IMR-90 (cell line): Measurements from ENCODE around the gene NPPB. TPM values are rescaled to one million over a fixed set of nuclear protein-coding genes. Genes with fewer than 3 reads are reported as not detected.

Experiments used
- ATAC-seq: fragments of 200-7000 bp; cut with Tn5 transposase; 2 replicates; pipeline ENCODE4 v1.9.1; 2020; ENCODE audit warnings: low read depth, mild to moderate bottlenecking, moderate library complexity
- BruUV-seq: library from RNA; stranded (reverse); fragments of 400-500 nt; replicated peaks from 2 replicates; lab custom pipeline; 2021; lab: Mats Ljungman, UMichigan
- CTCF ChIA-PET: fragments of 300-600 bp; formaldehyde crosslinking; extraction: SDS; loops from one replicate; lab custom pipeline; 2021; ENCODE audit warnings: antibody characterized with exemption; lab: Yijun Ruan, JAX
- POLR2A ChIA-PET: fragments of 300-600 bp; sonication (Branson Sonifier 250); formaldehyde crosslinking; loops from one replicate; lab custom pipeline; 2022; ENCODE audit warnings: antibody characterized with exemption; ENCODE audit not compliant: unreplicated experiment; lab: Charles Lee
- DNase-seq: peaks from one replicate; pipeline ENCODE4 v3.0.0; 2013
- H2AFZ ChIP-seq: replicated peaks from 2 replicates; pipeline ENCODE3; 2013; ENCODE audit warnings: low read length, mild to moderate bottlenecking; ENCODE audit not compliant: poor library complexity
- H2AK5ac ChIP-seq: 2 replicates; pipeline ENCODE4 v1.6.1; 2013; ENCODE audit warnings: low read depth, low read length, inconsistent platforms
- H2AK9ac ChIP-seq: replicated peaks from 2 replicates; pipeline ENCODE3; 2013; ENCODE audit warnings: mild to moderate bottlenecking, low read depth, low read length, moderate library complexity; ENCODE audit not compliant: poor library complexity
- H2BK120ac ChIP-seq: 2 replicates; pipeline ENCODE4 v1.6.1; 2013; ENCODE audit warnings: low read depth, low read length, inconsistent platforms
- H2BK15ac ChIP-seq: 3 replicates; pipeline ENCODE4 v1.6.1; 2013; ENCODE audit warnings: low read depth, low read length, inconsistent platforms
- H2BK20ac ChIP-seq: 2 replicates; pipeline ENCODE4 v1.6.1; 2013; ENCODE audit warnings: low read depth, mild to moderate bottlenecking, inconsistent platforms, low read length, moderate library complexity
- H2BK5ac ChIP-seq: 2 replicates; pipeline ENCODE4 v1.6.1; 2013; ENCODE audit warnings: mild to moderate bottlenecking, low read depth, low read length, inconsistent platforms; ENCODE audit not compliant: poor library complexity, severe bottlenecking
- H3K14ac ChIP-seq: replicated peaks from 2 replicates; pipeline ENCODE4 v1.6.1; 2013; ENCODE audit warnings: low read depth, low read length, inconsistent platforms
- H3K18ac ChIP-seq: 2 replicates; pipeline ENCODE4 v1.6.1; 2013; ENCODE audit warnings: low read depth, low read length, control low read depth
- H3K23ac ChIP-seq: 2 replicates; pipeline ENCODE4 v1.6.1; 2013; ENCODE audit warnings: low read depth, low read length, inconsistent platforms
- H3K27ac ChIP-seq: 2 replicates; pipeline ENCODE4 v1.5.1; 2013; ENCODE audit warnings: mild to moderate bottlenecking, control low read depth, low read length; ENCODE audit not compliant: insufficient read depth
- H3K27me3 ChIP-seq: 2 replicates; pipeline ENCODE4 v1.6.1; 2013; ENCODE audit warnings: low read length; ENCODE audit not compliant: control insufficient read depth, insufficient read depth
- H3K36me3 ChIP-seq: 2 replicates; pipeline ENCODE4 v1.6.1; 2013; ENCODE audit warnings: low read length, mixed read lengths; ENCODE audit not compliant: control insufficient read depth, insufficient read depth
- H3K4ac ChIP-seq: 2 replicates; pipeline ENCODE4 v1.6.1; 2013; ENCODE audit warnings: low read depth, low read length, inconsistent platforms
- H3K4me1 ChIP-seq: 2 replicates; pipeline ENCODE4 v1.6.1; 2013; ENCODE audit warnings: low read length, mixed read lengths; ENCODE audit not compliant: control insufficient read depth, insufficient read depth
- H3K4me2 ChIP-seq: 2 replicates; pipeline ENCODE4 v1.6.1; 2013; ENCODE audit warnings: low read depth, mild to moderate bottlenecking, control low read depth, low read length, moderate library complexity
- H3K4me3 ChIP-seq: 2 replicates; pipeline ENCODE4 v1.5.1; 2013; ENCODE audit warnings: low read depth, mild to moderate bottlenecking, control low read depth, low read length, moderate library complexity; ENCODE audit not compliant: insufficient read depth
- H3K56ac ChIP-seq: 2 replicates; pipeline ENCODE4 v1.6.1; 2013; ENCODE audit warnings: low read length, inconsistent platforms; ENCODE audit not compliant: insufficient read depth; ENCODE audit errors: extremely low read depth
- H3K79me1 ChIP-seq, 2 experiments: 2 replicates each; pipeline ENCODE4 v1.6.1; 2013; ENCODE audit warnings: low read length in 2 of 2, inconsistent platforms in 1 of 2, low read depth in 1 of 2
- H3K9ac ChIP-seq: 2 replicates; pipeline ENCODE4 v1.6.1; 2013; ENCODE audit warnings: low read depth, low read length, control low read depth
- H3K9me1 ChIP-seq: 2 replicates; pipeline ENCODE4 v1.6.1; 2013; ENCODE audit warnings: low read length, inconsistent platforms; ENCODE audit not compliant: insufficient read depth
- H3K9me3 ChIP-seq: 2 replicates; pipeline ENCODE4 v1.6.1; 2013; ENCODE audit warnings: low read length; ENCODE audit not compliant: control insufficient read depth, insufficient read depth
- H4K20me1 ChIP-seq: 2 replicates; pipeline ENCODE4 v1.6.1; 2013; ENCODE audit warnings: low read length, inconsistent platforms; ENCODE audit not compliant: insufficient read depth
- H4K5ac ChIP-seq: 2 replicates; pipeline ENCODE4 v1.6.1; 2013; ENCODE audit warnings: mild to moderate bottlenecking, low read depth, low read length, control low read depth
- H4K8ac ChIP-seq, 2 experiments: 2 replicates each; pipeline ENCODE4 v1.6.1; 2013; ENCODE audit warnings: low read depth in 2 of 2, low read length in 2 of 2, control low read depth in 1 of 2, inconsistent platforms in 1 of 2
- H4K91ac ChIP-seq: 2 replicates; pipeline ENCODE4 v1.6.1; 2013; ENCODE audit warnings: low read depth, low read length, inconsistent platforms; ENCODE audit not compliant: insufficient read depth
- MAZ ChIP-seq: IDR thresholded peaks from 2 replicates; pipeline ENCODE4 v1.6.1; 2012; ENCODE audit warnings: low read depth, mild to moderate bottlenecking, low read length, improper control_type of control experiment, moderate library complexity, borderline replicate concordance
- NFE2L2 ChIP-seq: fragments of 150-350 bp; IDR thresholded peaks from 2 replicates; pipeline ENCODE4 v1.6.1; 2016; ENCODE audit warnings: low read depth, mild to moderate bottlenecking, low read length
- POLR2A ChIP-seq: IDR thresholded peaks from 2 replicates; pipeline ENCODE4 v1.6.1; 2012; ENCODE audit warnings: mild to moderate bottlenecking, low read depth, low read length
- RCOR1 ChIP-seq: IDR thresholded peaks from 2 replicates; pipeline ENCODE4 v1.6.1; 2012; ENCODE audit warnings: mild to moderate bottlenecking, low read length, improper control_type of control experiment; ENCODE audit not compliant: insufficient replicate concordance
- RFX5 ChIP-seq: IDR thresholded peaks from 2 replicates; pipeline ENCODE4 v1.8.0; 2012; ENCODE audit warnings: low read depth, mild to moderate bottlenecking, low read length, moderate library complexity
- SMC3 ChIP-seq: fragments of 150-350 bp; IDR thresholded peaks from 2 replicates; pipeline ENCODE4 v1.6.1; 2016; ENCODE audit warnings: low read depth, mild to moderate bottlenecking, antibody characterized with exemption, low read length, moderate library complexity
- WGBS, 2 experiments: methylation state at CpG; one replicate each; pipeline versions ENCODE4 v1.1.5 to v1.1.7; 2013; ENCODE audit warnings: missing lambda C conversion rate in 2 of 2; ENCODE audit not compliant: insufficient read length in 1 of 2; ENCODE audit errors: extremely low coverage in 2 of 2; 5-methylcytosine and 5-hydroxymethylcytosine counted together
- dilution Hi-C: fragments of 300-500 bp; cut with HindIII; formaldehyde crosslinking; loops from one replicate; pipeline ENCODE4 v1.14.3; 2018; ENCODE audit warnings: low sequenced_read_pairs; ENCODE audit not compliant: unreplicated experiment
- in situ Hi-C: fragments of 300-500 bp; cut with MboI; formaldehyde crosslinking; loops from 3 replicates; pipeline ENCODE4 v1.14.3; 2019; ENCODE audit warnings: low sequenced_read_pairs, inconsistent platforms, mixed read lengths
- intact Hi-C: fragments of 100-400 bp; cut with micrococcal nuclease; formaldehyde crosslinking; loops from 2 replicates; pipeline ENCODE4 v1.10.0; 2022
- polyA plus RNA-seq, 3 experiments: library from polyadenylated mRNA; depleted of rRNA; stranded (reverse); fragments of >200 nt; gene quantifications; 2 replicates each; pipeline ENCODE4 v1.2.3, GENCODE V29; 2012; ENCODE audit warnings: low replicate concordance in 1 of 3
- total RNA-seq: library from RNA; depleted of rRNA; stranded (reverse); fragments of >200 nt; gene quantifications from 2 replicates; pipeline ENCODE4 v1.2.3, GENCODE V29; 2012
- TF ChIP-seq, protein P1 (sequence below): conservative IDR thresholded peaks from 2 replicates; pipeline ENCODE4 v1.5.1; 2012; ENCODE audit warnings: mild to moderate bottlenecking, low read depth, low read length, improper control_type of control experiment

Gene NPPB
- total and polyA plus RNA-seq, 2 of the 4 experiments (the other 2 are of a cell fraction), result not detected

DNA sequence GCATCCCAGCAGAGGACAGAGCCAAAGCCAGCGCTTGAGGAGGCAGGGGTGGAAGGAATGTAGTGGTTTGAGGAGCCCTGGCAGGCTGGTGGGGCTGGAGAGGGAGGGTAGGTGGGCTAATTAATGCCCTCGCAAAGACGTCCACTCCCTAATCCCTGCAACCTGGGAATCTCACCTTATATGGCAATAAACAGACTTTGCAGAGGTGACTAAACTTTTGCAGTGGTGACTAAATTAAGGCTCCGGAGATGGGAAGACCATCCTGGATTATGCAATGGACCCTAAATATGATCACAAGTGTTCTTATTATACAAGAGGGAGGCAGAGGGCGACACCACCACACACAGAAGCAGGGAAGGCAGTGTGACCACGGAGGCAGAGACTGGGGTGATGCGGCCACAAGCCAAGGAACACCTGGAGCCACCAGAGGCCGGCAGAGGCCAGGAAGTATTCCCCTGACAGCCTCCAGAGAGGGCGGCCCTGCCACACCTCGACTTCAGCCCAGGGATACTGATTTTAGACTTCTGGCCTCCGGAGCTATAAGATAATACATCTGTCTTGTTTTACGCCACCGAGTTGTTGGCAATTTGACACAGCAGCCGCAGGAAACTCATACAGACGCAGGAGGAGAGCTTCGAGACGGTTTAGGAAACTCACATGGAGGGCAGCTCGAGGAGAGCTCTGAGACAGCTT, 23.1 kb upstream of the NPPB start:
- H3K4me1 ChIP-seq, result no peaks in the 10 kb centered on the region
- in situ Hi-C loops, result no loop called here
- H2AK5ac ChIP-seq, result no peak overlapping the region
- no peaks in the 10 kb centered on the region for H4K20me1 ChIP-seq
- H2BK120ac ChIP-seq, result no peak overlapping the region
- H3K4me3 ChIP-seq, result no peak overlapping the region
- H3K18ac ChIP-seq, result no peak overlapping the region
- H4K91ac ChIP-seq, result no peak overlapping the region
- WGBS, 2 experiments, result 83% methylated on average over 7 of the region's 18 CpGs; no CpG with 5 or more reads in 1 of the 2 experiments
- no peak overlapping the region for H3K27ac ChIP-seq
- no peak overlapping the region for H3K4me2 ChIP-seq
- dilution Hi-C loops, result no loop called here
- CTCF ChIA-PET, result no interaction called here
- H3K36me3 ChIP-seq, result no peaks in the 10 kb centered on the region
- BruUV-seq, result no TSS peak
- H3K27me3 ChIP-seq, result peaks cover 52% of the 10 kb centered on the region
- H2BK20ac ChIP-seq, result no peak overlapping the region
- no peak overlapping the region for H3K56ac ChIP-seq
- no peak for DNase-seq
- TF ChIP-seq, protein P1, sequence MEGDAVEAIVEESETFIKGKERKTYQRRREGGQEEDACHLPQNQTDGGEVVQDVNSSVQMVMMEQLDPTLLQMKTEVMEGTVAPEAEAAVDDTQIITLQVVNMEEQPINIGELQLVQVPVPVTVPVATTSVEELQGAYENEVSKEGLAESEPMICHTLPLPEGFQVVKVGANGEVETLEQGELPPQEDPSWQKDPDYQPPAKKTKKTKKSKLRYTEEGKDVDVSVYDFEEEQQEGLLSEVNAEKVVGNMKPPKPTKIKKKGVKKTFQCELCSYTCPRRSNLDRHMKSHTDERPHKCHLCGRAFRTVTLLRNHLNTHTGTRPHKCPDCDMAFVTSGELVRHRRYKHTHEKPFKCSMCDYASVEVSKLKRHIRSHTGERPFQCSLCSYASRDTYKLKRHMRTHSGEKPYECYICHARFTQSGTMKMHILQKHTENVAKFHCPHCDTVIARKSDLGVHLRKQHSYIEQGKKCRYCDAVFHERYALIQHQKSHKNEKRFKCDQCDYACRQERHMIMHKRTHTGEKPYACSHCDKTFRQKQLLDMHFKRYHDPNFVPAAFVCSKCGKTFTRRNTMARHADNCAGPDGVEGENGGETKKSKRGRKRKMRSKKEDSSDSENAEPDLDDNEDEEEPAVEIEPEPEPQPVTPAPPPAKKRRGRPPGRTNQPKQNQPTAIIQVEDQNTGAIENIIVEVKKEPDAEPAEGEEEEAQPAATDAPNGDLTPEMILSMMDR, result no peak
- TF ChIP-seq POLR2A (no peak), NFE2L2 (no peak), SMC3 (no peak), RFX5 (no peak), MAZ (no peak), RCOR1 (no peak)
- H3K9ac ChIP-seq, result no peak overlapping the region
- no peak overlapping the region for H4K5ac ChIP-seq
- H3K23ac ChIP-seq, result no peak overlapping the region
- no peak overlapping the region for H3K4ac ChIP-seq
- H3K9me3 ChIP-seq, result no peaks in the 10 kb centered on the region; the same call in 1 of the 2 replicates
- no peak overlapping the region for H2AFZ ChIP-seq
- no peak overlapping the region for H3K14ac ChIP-seq
- H2BK5ac ChIP-seq, result no peak overlapping the region
- H3K79me1 ChIP-seq, result no peaks in the 10 kb centered on the region
- H2AK9ac ChIP-seq, result no peak overlapping the region
- H3K9me1 ChIP-seq, result no peaks in the 10 kb centered on the region
- intact Hi-C loops, result no loop called here
- no peak for ATAC-seq
- POLR2A ChIA-PET, result no interaction called here
- H4K8ac ChIP-seq, result no peak overlapping the region
- no peak overlapping the region for H2BK15ac ChIP-seq
